Natural killer cell (primary cell): ENCODE data around the gene WIPF3. TPM values are rescaled to one million over a fixed set of nuclear protein-coding genes. Genes with fewer than 3 reads are reported as not detected.

Experiments used
- ATAC-seq, 3 donors: fragments of 150-1000 bp in 2 of 3; fragments of 200-7000 bp in 1 of 3; cut with Tn5 transposase; 1 replicate in 1 of 3; 2 replicates in 2 of 3; pipeline ENCODE4 v1.10.0; 2021; ENCODE audit warnings: mild to moderate bottlenecking in 2 of 3, moderate library complexity in 2 of 3
- DNase-seq, 2 donors: peaks; one replicate each; pipeline versions ENCODE4 v3.0.0 to v3.0.0-alpha.2; 2013 to 2021; ENCODE audit warnings: mixed read lengths in 1 of 2
- H3K27ac ChIP-seq: one replicate; pipeline ENCODE4 v1.5.1; 2013; ENCODE audit warnings: mild to moderate bottlenecking, low read length
- H3K27me3 ChIP-seq: one replicate; pipeline ENCODE4 v1.6.1; 2013; ENCODE audit warnings: low read length; ENCODE audit not compliant: control insufficient read depth, insufficient read depth
- H3K36me3 ChIP-seq: one replicate; pipeline ENCODE4 v1.6.1; 2013; ENCODE audit warnings: low read length; ENCODE audit not compliant: control insufficient read depth, insufficient read depth
- H3K4me1 ChIP-seq: one replicate; pipeline ENCODE4 v1.6.1; 2013; ENCODE audit warnings: low read length; ENCODE audit not compliant: control insufficient read depth, insufficient read depth
- H3K4me3 ChIP-seq: one replicate; pipeline ENCODE4 v1.5.1; 2013; ENCODE audit warnings: low read length
- H3K9me3 ChIP-seq: one replicate; pipeline ENCODE4 v1.6.1; 2013; ENCODE audit warnings: low read length; ENCODE audit not compliant: control insufficient read depth, insufficient read depth
- H3K27ac Mint-ChIP-seq, 2 donors: one replicate each; pipeline ENCODE4 v1.8.0; 2022; ENCODE audit warnings: mild to moderate bottlenecking in 2 of 2, mixed read lengths in 2 of 2, moderate library complexity in 1 of 2
- H3K27me3 Mint-ChIP-seq, 2 donors: one replicate each; pipeline ENCODE4 v1.8.0; 2022; ENCODE audit warnings: low read depth in 2 of 2, mixed read lengths in 2 of 2
- H3K36me3 Mint-ChIP-seq: one replicate; pipeline ENCODE4 v1.8.0; 2022; ENCODE audit warnings: mixed read lengths
- H3K4me1 Mint-ChIP-seq, 2 donors: one replicate each; pipeline ENCODE4 v1.8.0; 2022; ENCODE audit warnings: mixed read lengths in 2 of 2
- H3K4me3 Mint-ChIP-seq: one replicate; pipeline ENCODE4 v1.8.0; 2022; ENCODE audit warnings: mild to moderate bottlenecking, moderate library complexity, mixed read lengths
- H3K9me3 Mint-ChIP-seq, 2 donors: one replicate each; pipeline ENCODE4 v1.8.0; 2022; ENCODE audit warnings: mixed read lengths in 2 of 2
- CTCF ChIP-seq: fragments of 200-600 bp; IDR thresholded peaks from one replicate; pipeline ENCODE4 v1.8.0; 2022; ENCODE audit warnings: antibody characterized with exemption
- WGBS: methylation state at CpG from one replicate; pipeline ENCODE4 v1.1.7; 2013; ENCODE audit warnings: missing lambda C conversion rate; ENCODE audit not compliant: insufficient coverage; 5-methylcytosine and 5-hydroxymethylcytosine counted together
- intact Hi-C: fragments of 100-400 bp; cut with micrococcal nuclease; formaldehyde crosslinking; loops from one replicate; pipeline ENCODE4 v1.14.2; 2022
- total RNA-seq, 4 donors: library from RNA; stranded (reverse); fragments of 120-200 nt in 1 of 4; gene quantifications; one replicate each; pipeline versions ENCODE4 v1.2.3 to v1.2.4, GENCODE V29; 2013 to 2022

Gene WIPF3
- total RNA-seq, 3 donors from 2014 or later (not counting 1 experiment from before 2014, with no cell fraction given), result not detected

- Histone ChIP-seq H3K27ac (no peak overlapping the region), H3K36me3 (no peaks in the 10 kb centered on the region), H3K4me1 (no peaks in the 10 kb centered on the region), H3K4me3 (no peak overlapping the region), H3K27me3 (no peaks in the 10 kb centered on the region), H3K9me3 (no peaks in the 10 kb centered on the region)
- ATAC-seq (no peak), DNase-seq (no peak)
- H3K4me1 Mint-ChIP-seq, result no peaks in the 10 kb centered on the region
- intact Hi-C loops, result no loop called here
- WGBS, result 89% methylated on average over 2 of the region's 2 CpGs
- no peak overlapping the region for H3K27ac Mint-ChIP-seq
- H3K27me3 Mint-ChIP-seq, result peaks cover 4 to 20% of the 10 kb centered on the region in 2 donors
- H3K9me3 Mint-ChIP-seq, result no peaks in the 10 kb centered on the region
- TF ChIP-seq CTCF, result no peak
- H3K36me3 Mint-ChIP-seq, result no peaks in the 10 kb centered on the region
- H3K4me3 Mint-ChIP-seq, result no peak overlapping the region
Measured at GRCh38 chr7:29833929-29834328, 27.6 kb downstream of the WIPF3 start.

- 89% methylated on average over 10 of the region's 12 CpGs for WGBS
- no peak for DNase-seq
- intact Hi-C loops, result no loop called here
Measured at GRCh38 chr7:29835718-29836117, 29.4 kb downstream of the WIPF3 start.

GRCh38 chr7:29839302-29839701, 33.0 kb downstream of the WIPF3 start:
- peaks cover 5 to 40% of the 10 kb centered on the region in 2 donors for H3K27me3 Mint-ChIP-seq
- Histone ChIP-seq H3K4me3 (no peak overlapping the region), H3K4me1 (no peaks in the 10 kb centered on the region), H3K36me3 (no peaks in the 10 kb centered on the region), H3K9me3 (no peaks in the 10 kb centered on the region), H3K27me3 (no peaks in the 10 kb centered on the region), H3K27ac (no peak overlapping the region)
- no peak for DNase-seq
- H3K9me3 Mint-ChIP-seq, result no peaks in the 10 kb centered on the region
- H3K27ac Mint-ChIP-seq, result no peak overlapping the region
- H3K4me1 Mint-ChIP-seq, result no peaks in the 10 kb centered on the region
- 90% methylated on average over 6 of the region's 7 CpGs for whole genome bisulfite sequencing
- ATAC-seq, result no peak
- intact Hi-C loops, result no loop called here
- no peaks in the 10 kb centered on the region for H3K36me3 Mint-ChIP-seq
- TF ChIP-seq CTCF, result no peak
- no peak overlapping the region for H3K4me3 Mint-ChIP-seq

More at GRCh38 chr7:29835718-29836117, 29.4 kb downstream of the WIPF3 start:
- TF ChIP-seq CTCF, result no peak
- H3K36me3 Mint-ChIP-seq, result no peaks in the 10 kb centered on the region
- no peaks in the 10 kb centered on the region for H3K9me3 Mint-ChIP-seq
- H3K4me1 Mint-ChIP-seq, result no peaks in the 10 kb centered on the region
- no peak overlapping the region for H3K27ac ChIP-seq
- no peak overlapping the region for H3K4me3 ChIP-seq
- H3K36me3 ChIP-seq, result no peaks in the 10 kb centered on the region
- no peak overlapping the region for H3K27ac Mint-ChIP-seq
- H3K4me1 ChIP-seq, result no peaks in the 10 kb centered on the region
- no peaks in the 10 kb centered on the region for H3K9me3 ChIP-seq
- H3K27me3 ChIP-seq, result no peaks in the 10 kb centered on the region
- H3K27me3 Mint-ChIP-seq, result peaks cover 5 to 29% of the 10 kb centered on the region in 2 donors
- no peak for ATAC-seq
- no peak overlapping the region for H3K4me3 Mint-ChIP-seq

- no peak overlapping the region for H3K4me3 ChIP-seq
- ATAC-seq (no peak), DNase-seq (no peak)
- H3K4me1 ChIP-seq, result no peaks in the 10 kb centered on the region
- no peak overlapping the region for H3K27ac Mint-ChIP-seq
- intact Hi-C loops, result no loop called here
- H3K4me3 Mint-ChIP-seq, result no peak overlapping the region
- no peaks in the 10 kb centered on the region for H3K4me1 Mint-ChIP-seq
- 88% methylated on average over 3 of the region's 3 CpGs for WGBS
- H3K9me3 Mint-ChIP-seq, result no peaks in the 10 kb centered on the region
- H3K27me3 Mint-ChIP-seq, result peaks cover 4 to 37% of the 10 kb centered on the region in 2 donors
- H3K27ac ChIP-seq, result no peak overlapping the region
- no peak for TF ChIP-seq CTCF
- no peaks in the 10 kb centered on the region for H3K36me3 Mint-ChIP-seq
- no peaks in the 10 kb centered on the region for H3K27me3 ChIP-seq
- no peaks in the 10 kb centered on the region for H3K9me3 ChIP-seq
- no peaks in the 10 kb centered on the region for H3K36me3 ChIP-seq
Measured at GRCh38 chr7:29839921-29840320, 33.6 kb downstream of the WIPF3 start.
